Kidney epithelial cell (primary cell): ENCODE data around the gene WDR12. TPM values are rescaled to one million over a fixed set of nuclear protein-coding genes. Genes with fewer than 3 reads are reported as not detected.
"Not testable (repeated sequence)": the region's sequence is repeated elsewhere in the genome, so short reads cannot be mapped to it uniquely, and the experiment has no call there.

Experiments used
- DNase-seq: peaks from one replicate; pipeline ENCODE4 v3.0.0-alpha.2; 2010; ENCODE audit warnings: low read depth
- H3K27me3 ChIP-seq: 2 replicates; pipeline ENCODE4 v1.6.0; 2011; ENCODE audit warnings: low read length; ENCODE audit not compliant: control insufficient read depth, insufficient read depth
- H3K36me3 ChIP-seq: 2 replicates; pipeline ENCODE4 v1.5.1; 2011; ENCODE audit warnings: low read length; ENCODE audit not compliant: control insufficient read depth, insufficient read depth
- H3K4me3 ChIP-seq: 2 replicates; pipeline ENCODE4 v1.5.1; 2011; ENCODE audit warnings: low read depth, mild to moderate bottlenecking, control low read depth, low read length
- CTCF ChIP-seq: IDR thresholded peaks from 2 replicates; pipeline ENCODE4 v1.5.1; 2011; ENCODE audit warnings: mild to moderate bottlenecking, moderate library complexity, low read length, control low read depth, inconsistent platforms; ENCODE audit not compliant: insufficient read depth, poor library complexity, severe bottlenecking
- total RNA-seq: library from RNA; depleted of rRNA; stranded (reverse); fragments of >200 nt; gene quantifications from 2 replicates; pipeline ENCODE4 v1.2.3, GENCODE V29; 2015

WDR12 gene
- total RNA-seq, 1 donor from 2014 or later: 17.5 TPM

- H3K27me3 ChIP-seq: no peaks in the 10 kb centered on the region
- TF ChIP-seq CTCF: no peak
- DNase-seq: no peak
- no peak overlapping the region for H3K4me3 ChIP-seq
- H3K36me3 ChIP-seq: no peaks in the 10 kb centered on the region
Observed at GRCh38 chr2:202877699-202878098, 33.8 kb downstream of the WDR12 start.

- peak within 1 kb of the TSS; percentile 67 for H3K4me3 ChIP-seq
- H3K36me3 ChIP-seq: no peaks in the 10 kb centered on the region
- H3K27me3 ChIP-seq: no peaks in the 10 kb centered on the region
- DNase-seq: no peak
- TF ChIP-seq CTCF: peak; percentile 3
Observed at GRCh38 chr2:202871300-202872141, 40.0 kb downstream of the WDR12 start, which contains the start of gene ICA1L. TSS of gene ICA1L (minus strand) at chr2:202871766. CDS start at chr2:202829009, 42,757 bp downstream.

GRCh38 chr2:202870431-202871299 is 40.8 kb downstream of the WDR12 start:
- peak; percentile 63 for TF ChIP-seq CTCF
- no peaks in the 10 kb centered on the region for H3K36me3 ChIP-seq
- no peaks in the 10 kb centered on the region for H3K27me3 ChIP-seq
- peak; percentile 34 for DNase-seq
- peak overlapping the region; percentile 67 for H3K4me3 ChIP-seq

GRCh38 chr2:202861987-202862386 is 49.5 kb downstream of the WDR12 start:
- no peak overlapping the region for H3K4me3 ChIP-seq
- no peaks in the 10 kb centered on the region for H3K27me3 ChIP-seq
- H3K36me3 ChIP-seq: no peaks in the 10 kb centered on the region
- no peak for TF ChIP-seq CTCF
- DNase-seq: no peak

- DNase-seq: no peak
- H3K4me3 ChIP-seq: no peak overlapping the region
- H3K36me3 ChIP-seq: no peaks in the 10 kb centered on the region
- TF ChIP-seq CTCF: no peak
- H3K27me3 ChIP-seq: no peaks in the 10 kb centered on the region
Observed at GRCh38 chr2:202858601-202859000, 52.9 kb downstream of the WDR12 start.

GRCh38 chr2:202849343-202849742 is 62.1 kb downstream of the WDR12 start:
- H3K27me3 ChIP-seq, H3K4me3 ChIP-seq, H3K36me3 ChIP-seq, DNase-seq: not testable (repeated sequence)
